HG02981 (cell line): ENCODE results near the gene INHBB.

Experiments used
- ATAC-seq: cut with Tn5 transposase; IDR thresholded peaks from one replicate; pipeline ENCODE4 v1.9.1; 2021; ENCODE audit warnings: mild to moderate bottlenecking, moderate library complexity; ENCODE audit not compliant: unreplicated experiment

INHBB gene

GRCh38 chr2:120354467-120354866 lies 8.5 kb downstream of the INHBB start:
- no peak for ATAC-seq

GRCh38 chr2:120354935-120355779 lies 9.2 kb downstream of the INHBB start:
- no peak for ATAC-seq

DNA sequence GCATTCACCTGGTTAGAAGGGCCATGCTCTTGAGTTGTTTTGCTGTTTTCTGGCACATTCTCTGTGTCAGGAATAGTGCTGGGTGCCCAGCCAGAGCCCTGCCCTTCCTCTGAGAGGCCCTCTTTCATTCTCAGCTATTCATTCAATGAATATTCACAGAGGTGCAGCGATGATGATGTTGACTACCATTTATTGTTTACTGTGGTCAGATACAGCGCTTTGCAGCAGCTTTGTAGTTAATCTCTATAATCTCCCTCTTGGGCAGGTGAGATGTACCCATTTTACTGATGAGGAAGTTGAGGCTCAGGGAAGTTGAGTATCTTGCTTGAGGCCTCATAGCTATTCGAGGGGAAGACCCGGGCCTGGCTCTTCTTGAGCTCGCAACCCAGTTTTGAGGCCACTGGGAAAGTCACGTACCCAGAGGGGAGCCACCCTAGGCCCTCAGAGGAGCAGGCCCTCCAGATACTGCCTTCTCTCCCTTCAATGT lies 9.9 kb downstream of the INHBB start:
- no peak for ATAC-seq

GRCh38 chr2:120357768-120358167 lies 11.8 kb downstream of the INHBB start:
- ATAC-seq: no peak

GRCh38 chr2:120358734-120359465 lies 13.0 kb downstream of the INHBB start:
- ATAC-seq: no peak

DNA sequence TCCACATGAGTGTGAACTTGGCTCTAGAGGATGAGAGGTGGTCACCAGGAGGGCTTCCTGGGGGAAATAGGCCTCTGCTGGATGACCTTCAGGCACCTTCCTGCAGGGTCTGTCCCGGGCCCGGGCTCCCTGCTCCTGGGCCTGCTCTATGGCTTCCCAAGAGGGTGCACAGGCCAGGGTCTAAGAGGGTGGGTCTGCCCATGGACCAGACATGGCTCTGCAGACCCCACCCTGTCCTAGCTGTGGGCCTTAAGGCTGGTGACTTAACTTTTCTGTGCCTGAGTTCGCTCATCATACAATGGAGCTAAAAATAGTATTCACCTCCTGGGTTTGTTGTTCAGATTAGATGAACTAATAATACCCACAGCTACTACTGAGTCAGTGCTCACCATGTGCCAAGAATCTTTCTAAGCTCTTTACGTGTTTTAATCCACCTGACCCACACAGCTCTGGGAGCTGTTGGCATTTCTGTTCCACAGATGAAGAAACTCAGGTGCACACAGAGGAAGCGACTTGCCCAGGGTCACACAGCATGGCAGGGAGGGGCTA lies 14.4 kb downstream of the INHBB start:
- no peak for ATAC-seq

GRCh38 chr2:120362926-120363325 lies 17.0 kb downstream of the INHBB start:
- no peak for ATAC-seq

GRCh38 chr2:120365236-120365793 lies 19.4 kb downstream of the INHBB start:
- ATAC-seq: no peak

DNA sequence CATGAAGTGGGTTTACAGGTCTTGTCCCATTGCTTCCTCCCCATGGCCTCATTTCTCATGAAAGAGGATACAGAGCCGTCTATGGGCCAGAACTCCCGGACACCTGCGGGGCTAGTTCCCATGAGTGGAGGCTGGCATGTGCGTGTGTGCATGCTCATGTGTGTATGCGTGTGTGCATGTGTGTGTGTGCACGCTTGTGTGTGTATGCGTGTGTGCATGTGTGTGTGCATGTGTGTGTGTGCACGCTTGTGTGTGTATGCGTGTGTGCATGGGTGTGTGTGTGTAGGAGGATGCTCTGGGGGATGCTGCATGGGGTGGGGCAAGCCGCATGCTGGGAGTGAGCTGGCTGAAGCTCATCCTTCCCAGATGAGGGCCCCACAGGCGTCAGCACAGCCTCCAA lies 20.8 kb downstream of the INHBB start:
- no peak for ATAC-seq

DNA sequence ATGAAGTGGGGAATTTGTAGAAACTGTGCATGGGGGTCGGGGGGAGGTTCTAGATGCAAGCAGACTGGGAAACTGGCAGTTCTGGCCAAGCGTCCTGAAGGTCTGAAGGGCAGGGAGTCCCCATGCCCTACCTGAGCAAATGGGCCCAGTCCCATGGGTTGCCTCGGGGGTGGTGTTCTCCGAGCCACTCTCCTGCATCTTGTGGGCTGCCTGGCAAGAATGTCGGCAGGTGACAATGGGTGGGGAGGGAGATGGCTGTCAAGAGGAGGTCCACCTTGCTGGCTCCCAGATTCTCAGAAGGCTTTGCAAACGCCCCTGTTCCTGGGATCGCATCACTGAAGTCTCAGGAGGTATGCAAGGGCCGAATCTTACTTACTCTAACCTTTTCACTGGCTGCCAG lies 21.3 kb downstream of the INHBB start:
- no peak for ATAC-seq

- no peak for ATAC-seq
These were observed 21.7 kb downstream of the INHBB start for GRCh38 chr2:120367649-120368048.

DNA sequence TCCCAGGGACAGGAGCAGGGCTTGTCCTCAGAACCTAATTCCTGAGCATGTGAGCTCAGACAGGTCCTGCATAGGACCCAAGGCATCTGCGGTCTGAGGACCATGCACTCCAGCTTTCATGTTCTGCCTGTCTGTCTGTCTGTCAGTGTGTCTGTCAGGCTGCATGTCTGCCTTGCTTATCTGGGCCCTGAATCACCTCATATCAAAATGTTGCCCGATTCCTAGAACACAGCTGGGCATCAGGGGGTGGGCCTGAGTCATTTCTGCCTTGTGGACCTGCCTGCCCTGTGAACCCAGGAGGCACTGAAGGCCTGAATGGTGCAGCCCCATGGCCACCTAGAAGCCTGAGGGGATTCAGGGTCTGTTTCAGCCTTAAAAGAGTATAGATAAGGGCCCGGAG lies 22.1 kb downstream of the INHBB start:
- no peak for ATAC-seq

GRCh38 chr2:120369250-120369649 lies 23.3 kb downstream of the INHBB start:
- no peak for ATAC-seq

GRCh38 chr2:120371969-120372625 lies 26.2 kb downstream of the INHBB start:
- ATAC-seq: no peak

- ATAC-seq: no peak
These were observed 26.9 kb downstream of the INHBB start for GRCh38 chr2:120372816-120373215.

DNA sequence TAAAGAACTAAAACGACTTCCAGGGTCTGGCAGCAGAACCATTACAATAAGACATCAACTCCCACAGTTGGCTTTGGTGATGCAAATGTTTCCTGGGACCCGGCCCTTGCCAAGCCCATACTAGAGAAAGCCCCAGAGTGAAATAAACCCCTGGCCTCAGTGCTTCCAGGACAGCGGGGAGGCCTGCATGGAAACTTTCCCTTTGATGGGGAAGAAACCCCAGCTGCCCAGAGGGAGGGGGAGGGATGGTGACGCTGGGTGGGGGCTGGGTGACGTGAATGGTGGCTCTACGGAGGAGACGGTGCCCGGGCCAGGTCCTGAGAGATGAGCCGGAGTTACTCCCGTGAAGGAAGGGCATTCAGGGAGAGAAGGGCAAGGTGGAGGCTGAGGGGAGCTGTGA lies 27.5 kb downstream of the INHBB start:
- no peak for ATAC-seq

DNA sequence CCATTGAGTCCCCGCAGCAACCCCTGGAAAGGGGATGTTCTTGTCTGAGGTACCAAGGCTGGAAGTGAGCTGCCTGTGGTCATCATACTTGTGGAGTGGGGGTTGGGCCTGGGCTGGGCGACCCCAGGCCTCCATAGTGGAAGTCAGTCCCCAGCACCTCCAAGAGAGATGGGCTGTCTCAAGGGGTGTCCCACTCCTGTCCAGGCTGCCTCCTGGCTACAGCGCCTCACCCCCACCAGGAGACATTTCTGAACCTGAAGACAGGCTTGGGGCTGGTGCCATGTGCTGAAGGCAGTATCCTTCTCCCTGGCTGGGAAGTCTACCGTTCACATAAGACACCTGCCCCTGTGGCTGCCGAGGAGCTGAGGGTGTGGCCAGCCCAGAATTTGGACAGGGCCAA lies 28.9 kb downstream of the INHBB start:
- ATAC-seq: no peak

- ATAC-seq: no peak
These were observed 29.5 kb downstream of the INHBB start for GRCh38 chr2:120375251-120376020.

DNA sequence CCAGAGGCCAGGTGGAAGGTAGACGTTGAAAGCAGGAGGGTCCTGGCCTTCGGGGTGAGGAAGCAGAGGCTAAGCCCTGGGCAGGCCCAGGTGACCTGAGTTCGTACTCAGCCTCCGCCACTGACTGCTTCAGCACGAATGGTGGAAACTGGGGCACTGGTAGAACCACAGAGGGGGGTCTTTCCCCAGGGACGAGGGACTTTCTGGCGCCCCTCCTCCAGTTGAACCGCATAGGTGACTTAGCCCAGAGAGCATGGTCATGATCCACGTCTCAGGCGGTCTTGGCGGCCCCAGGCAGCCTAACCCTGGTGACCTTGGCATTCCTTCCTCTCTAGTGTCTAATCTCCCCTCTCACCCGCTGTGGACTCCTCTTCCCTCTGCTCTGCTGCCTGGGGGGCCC lies 30.2 kb downstream of the INHBB start:
- ATAC-seq: no peak
